Panc1 (cell line): ENCODE results near the gene MPZL3.

Experiments used
- POLR2AphosphoS5 ChIP-seq: IDR thresholded peaks from 2 replicates; pipeline ENCODE4 v1.6.1; 2012; ENCODE audit warnings: mild to moderate bottlenecking, low read depth, low read length, moderate library complexity
- TF ChIP-seq, protein P1 (sequence below): fragments of 450-650 bp; IDR thresholded peaks from 2 replicates; pipeline ENCODE4 v1.5.1; 2017; ENCODE audit warnings: mild to moderate bottlenecking
- TF ChIP-seq, protein P2 (sequence below), 2 experiments: IDR thresholded peaks; 2 replicates each; pipeline ENCODE4 v1.6.1; 2011 to 2012; ENCODE audit warnings: low read depth in 2 of 2, control low read depth in 1 of 2, low read length in 1 of 2, mild to moderate bottlenecking in 1 of 2, moderate library complexity in 1 of 2; ENCODE audit not compliant: insufficient read depth in 1 of 2

DNA sequence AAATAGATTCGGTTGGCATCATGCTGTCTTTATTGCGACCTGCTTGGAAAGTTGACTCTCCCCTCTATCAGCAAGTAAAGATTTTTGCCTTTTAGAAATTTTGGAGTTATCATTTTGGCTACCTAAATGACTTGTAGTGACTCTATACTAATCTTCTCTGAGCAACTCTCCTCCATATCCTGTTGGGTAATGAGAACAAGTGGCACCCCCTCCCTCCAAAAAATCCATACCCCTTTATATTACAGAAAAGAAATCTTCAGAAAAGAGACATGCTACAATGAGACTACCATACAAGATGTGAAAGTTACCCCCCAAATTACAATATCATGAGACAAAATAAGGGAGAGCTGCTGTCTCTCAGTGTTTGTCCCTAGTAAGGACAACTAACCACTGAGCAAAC is 28.6 kb downstream of the MPZL3 start:
- TF ChIP-seq, protein P1, sequence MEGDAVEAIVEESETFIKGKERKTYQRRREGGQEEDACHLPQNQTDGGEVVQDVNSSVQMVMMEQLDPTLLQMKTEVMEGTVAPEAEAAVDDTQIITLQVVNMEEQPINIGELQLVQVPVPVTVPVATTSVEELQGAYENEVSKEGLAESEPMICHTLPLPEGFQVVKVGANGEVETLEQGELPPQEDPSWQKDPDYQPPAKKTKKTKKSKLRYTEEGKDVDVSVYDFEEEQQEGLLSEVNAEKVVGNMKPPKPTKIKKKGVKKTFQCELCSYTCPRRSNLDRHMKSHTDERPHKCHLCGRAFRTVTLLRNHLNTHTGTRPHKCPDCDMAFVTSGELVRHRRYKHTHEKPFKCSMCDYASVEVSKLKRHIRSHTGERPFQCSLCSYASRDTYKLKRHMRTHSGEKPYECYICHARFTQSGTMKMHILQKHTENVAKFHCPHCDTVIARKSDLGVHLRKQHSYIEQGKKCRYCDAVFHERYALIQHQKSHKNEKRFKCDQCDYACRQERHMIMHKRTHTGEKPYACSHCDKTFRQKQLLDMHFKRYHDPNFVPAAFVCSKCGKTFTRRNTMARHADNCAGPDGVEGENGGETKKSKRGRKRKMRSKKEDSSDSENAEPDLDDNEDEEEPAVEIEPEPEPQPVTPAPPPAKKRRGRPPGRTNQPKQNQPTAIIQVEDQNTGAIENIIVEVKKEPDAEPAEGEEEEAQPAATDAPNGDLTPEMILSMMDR: no peak
- no peak for TF ChIP-seq POLR2AphosphoS5
- TF ChIP-seq, protein P2, sequence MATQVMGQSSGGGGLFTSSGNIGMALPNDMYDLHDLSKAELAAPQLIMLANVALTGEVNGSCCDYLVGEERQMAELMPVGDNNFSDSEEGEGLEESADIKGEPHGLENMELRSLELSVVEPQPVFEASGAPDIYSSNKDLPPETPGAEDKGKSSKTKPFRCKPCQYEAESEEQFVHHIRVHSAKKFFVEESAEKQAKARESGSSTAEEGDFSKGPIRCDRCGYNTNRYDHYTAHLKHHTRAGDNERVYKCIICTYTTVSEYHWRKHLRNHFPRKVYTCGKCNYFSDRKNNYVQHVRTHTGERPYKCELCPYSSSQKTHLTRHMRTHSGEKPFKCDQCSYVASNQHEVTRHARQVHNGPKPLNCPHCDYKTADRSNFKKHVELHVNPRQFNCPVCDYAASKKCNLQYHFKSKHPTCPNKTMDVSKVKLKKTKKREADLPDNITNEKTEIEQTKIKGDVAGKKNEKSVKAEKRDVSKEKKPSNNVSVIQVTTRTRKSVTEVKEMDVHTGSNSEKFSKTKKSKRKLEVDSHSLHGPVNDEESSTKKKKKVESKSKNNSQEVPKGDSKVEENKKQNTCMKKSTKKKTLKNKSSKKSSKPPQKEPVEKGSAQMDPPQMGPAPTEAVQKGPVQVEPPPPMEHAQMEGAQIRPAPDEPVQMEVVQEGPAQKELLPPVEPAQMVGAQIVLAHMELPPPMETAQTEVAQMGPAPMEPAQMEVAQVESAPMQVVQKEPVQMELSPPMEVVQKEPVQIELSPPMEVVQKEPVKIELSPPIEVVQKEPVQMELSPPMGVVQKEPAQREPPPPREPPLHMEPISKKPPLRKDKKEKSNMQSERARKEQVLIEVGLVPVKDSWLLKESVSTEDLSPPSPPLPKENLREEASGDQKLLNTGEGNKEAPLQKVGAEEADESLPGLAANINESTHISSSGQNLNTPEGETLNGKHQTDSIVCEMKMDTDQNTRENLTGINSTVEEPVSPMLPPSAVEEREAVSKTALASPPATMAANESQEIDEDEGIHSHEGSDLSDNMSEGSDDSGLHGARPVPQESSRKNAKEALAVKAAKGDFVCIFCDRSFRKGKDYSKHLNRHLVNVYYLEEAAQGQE (IDR thresholded peaks at IDR 0.05; ENCODE audit: insufficient read depth in 1 of 2, low read depth in 2 of 2, low read length in 1 of 2): no peak
